ENCODE results near the gene HSD3B2.
"Not testable (repeated sequence)": the region's sequence is repeated elsewhere in the genome, so short reads cannot be mapped to it uniquely, and the experiment has no call there.

Gene HSD3B2

GRCh38 chr1:119414950-119415349, at the start of gene HSD3B2:
HSD3B2 (plus strand) TSS chr1:119415150; CDS start chr1:119415420, 270 bp downstream.
- no peak for DNase-seq (ENCODE audit: low read depth, low spot score)

- no peak for DNase-seq (ENCODE audit: low read depth, low spot score)
Measured at GRCh38 chr1:119366424-119366823, 48.5 kb upstream of the HSD3B2 start.

DNA sequence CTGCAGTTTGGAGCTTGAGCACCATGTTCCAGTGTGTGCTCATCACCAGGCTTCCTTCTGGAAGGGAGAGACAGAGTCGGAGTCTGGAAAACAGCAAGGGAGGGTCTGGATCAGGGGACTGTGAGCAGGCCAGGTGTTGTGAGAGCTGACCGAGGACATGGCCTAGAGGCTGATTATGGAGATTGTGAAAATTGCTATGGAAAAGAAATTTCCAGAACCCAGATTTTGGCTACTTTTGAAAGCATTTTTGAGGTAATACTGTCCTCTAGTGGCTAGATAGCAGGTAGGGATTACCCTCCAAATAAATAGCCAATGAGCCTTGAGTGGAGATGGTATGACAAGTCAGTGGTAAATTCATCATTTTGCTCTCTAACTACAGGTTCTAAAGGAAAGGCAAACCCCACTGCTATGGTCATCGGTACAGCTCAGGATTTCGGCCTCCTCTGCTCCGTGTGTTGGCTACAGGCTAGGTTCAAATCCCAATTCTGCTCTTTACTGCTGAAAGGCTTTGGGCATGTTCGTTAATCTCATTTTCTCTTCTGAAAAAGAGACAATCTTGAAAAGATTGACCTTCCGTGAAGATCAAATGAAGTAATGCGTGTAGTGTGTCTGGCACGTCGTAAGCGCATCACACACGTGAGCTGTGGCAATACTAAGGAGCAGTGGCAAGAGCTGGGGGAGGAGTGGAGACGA, 47.4 kb upstream of the HSD3B2 start:
- no peak for DNase-seq (ENCODE audit: low read depth, low spot score)

DNA sequence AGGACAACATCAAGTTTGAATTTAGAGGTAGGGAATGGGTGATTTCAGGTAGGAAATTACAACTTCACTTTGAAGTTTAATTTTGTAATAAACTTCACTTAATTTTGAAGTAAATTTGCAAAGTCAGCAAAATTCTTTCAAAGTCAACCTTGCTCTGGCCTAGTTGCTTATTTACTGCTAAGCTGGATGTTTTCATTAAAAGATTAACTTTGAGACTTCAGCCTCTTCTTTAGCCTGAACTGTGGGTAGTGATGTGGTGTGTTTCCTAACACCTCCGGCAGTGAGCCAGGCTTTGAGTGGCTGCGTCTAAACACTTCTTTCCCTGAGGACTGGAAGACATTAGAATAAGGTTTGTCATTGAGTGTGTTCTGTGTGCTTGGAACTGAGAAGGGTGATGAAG, 46.4 kb upstream of the HSD3B2 start, which contains the start of gene HAO2:
HAO2 (plus strand) TSS at position 232 of the 400 bp plus-strand sequence. CDS start 12,301 bp downstream, outside the sequence.
- no peak for DNase-seq (ENCODE audit: low read depth, low spot score)

- no peak for DNase-seq (ENCODE audit: low read depth, low spot score)
Measured at GRCh38 chr1:119370748-119371147, 44.2 kb upstream of the HSD3B2 start.

DNA sequence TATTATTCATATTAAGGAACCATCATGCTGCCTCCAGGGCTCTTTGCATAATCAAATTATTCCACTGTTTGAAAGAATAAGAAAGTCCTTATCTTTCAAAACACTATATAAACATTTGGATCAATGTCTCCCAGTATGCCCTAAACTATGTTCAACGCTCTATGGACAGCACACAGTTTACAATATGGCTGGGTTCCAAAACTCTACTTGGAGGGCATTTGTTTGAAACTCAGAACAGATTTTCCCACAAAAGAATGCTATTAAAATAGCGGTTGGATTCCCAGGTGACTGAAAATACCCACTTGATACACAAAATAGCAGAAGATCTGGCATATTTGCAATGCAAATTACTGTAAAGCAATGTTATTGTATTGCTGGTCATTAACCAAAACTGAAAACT, 43.1 kb upstream of the HSD3B2 start:
- DNase-seq (ENCODE audit: low read depth, low spot score): no peak

DNA sequence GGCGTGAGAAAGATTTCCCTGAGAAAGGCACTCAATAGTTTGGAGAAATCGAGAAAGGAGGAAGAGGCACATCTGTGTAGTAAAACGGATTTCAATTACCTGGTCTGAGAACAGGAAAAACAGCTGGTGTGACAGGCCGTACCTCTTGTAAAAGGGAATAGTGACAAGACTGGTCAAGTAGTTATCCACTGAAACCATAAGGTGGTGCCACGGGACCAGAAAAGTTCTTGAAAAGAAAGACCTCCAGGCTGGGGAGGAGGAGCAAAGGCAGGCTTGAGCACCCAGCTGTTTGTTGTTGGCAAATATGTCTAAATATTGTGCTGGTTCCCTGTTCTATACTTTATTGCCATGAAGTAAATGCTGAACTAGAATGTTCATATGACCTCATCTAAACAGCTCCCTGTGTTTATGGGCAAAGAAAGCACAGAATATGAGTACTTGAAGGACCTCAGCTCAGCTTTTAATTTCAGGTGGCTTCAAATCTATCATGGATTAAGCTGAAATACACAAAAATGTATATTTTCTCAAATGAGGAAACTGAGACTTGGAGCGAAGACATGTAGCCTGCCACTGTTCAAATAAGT, 42.4 kb upstream of the HSD3B2 start:
- DNase-seq (ENCODE audit: low read depth, low spot score): no peak

DNA sequence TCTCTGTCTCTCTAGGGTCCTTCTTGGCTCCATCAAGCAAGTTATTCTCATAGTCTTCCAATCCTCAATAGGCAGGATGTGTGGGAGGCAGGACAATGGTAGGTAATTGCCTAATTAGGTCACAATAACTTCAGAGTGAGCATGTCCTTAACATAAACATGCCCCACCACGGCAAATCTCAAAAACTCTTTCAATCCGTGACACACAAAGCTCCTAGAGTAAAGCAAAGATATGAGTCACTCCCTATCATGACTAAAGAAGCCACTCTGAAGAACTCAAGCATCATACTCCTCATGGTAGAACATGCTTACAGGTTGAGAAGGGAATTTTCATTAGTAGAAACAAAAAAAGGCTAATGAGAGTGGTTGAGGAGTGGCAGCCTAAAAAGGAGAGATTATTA, 41.5 kb upstream of the HSD3B2 start:
- no peak for DNase-seq (ENCODE audit: low read depth, low spot score)

DNA sequence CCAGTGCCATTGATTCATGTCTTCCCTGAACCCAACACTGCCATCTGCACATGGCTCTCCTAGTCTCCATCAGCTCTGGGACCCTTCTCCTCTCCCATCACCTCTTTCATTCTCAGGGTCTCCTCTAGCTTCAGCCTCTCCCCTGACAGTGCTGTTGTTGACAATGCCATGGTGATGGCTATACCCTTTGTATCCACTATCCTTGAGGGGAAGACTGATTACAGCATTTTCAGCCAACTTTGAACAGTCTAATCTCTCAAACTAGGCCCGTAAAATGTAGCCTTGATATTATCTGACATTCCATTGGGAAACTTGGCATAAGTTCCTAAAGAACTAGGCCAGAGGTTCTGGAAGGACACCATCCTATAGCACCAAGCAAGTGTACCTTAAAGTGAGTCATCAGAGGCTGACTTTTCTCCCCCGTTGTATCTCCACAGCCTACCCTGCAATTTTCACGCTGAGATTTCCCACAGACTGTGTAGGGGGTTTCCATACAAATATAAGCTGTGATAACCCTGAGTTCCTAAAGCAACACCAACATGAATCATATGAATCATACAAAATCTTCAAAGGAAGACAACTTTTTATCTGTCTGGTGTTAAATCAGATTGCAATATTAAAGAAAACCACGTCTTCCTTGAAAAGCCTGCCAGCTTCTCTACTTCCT, 40.6 kb upstream of the HSD3B2 start:
- no peak for DNase-seq (ENCODE audit: low read depth, low spot score)

GRCh38 chr1:119375366-119375765, 39.6 kb upstream of the HSD3B2 start:
- DNase-seq (ENCODE audit: low read depth, low spot score): no peak

DNA sequence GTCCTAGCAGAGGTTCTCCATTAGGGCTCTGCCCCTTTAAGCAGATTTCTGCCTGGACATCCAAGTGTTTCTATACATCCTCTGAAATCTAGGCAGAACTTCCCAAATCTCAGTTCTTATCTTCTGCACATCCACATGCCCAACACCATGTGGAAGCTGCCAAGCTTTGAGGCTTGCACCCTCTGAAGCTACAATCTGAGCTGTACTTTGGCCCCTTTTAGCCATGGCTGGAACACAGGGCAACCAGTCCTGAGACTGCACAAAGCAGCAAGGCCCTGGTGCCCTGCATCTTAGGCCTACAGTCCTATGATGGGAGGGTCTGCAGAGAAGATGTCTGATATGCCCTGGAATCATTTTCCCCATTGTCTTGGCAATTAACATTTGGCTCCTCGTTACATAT, 38.4 kb upstream of the HSD3B2 start:
- no peak for DNase-seq (ENCODE audit: low read depth, low spot score)

GRCh38 chr1:119377594-119377993, 37.4 kb upstream of the HSD3B2 start:
- DNase-seq (ENCODE audit: low read depth, low spot score): not testable (repeated sequence)

- no peak for DNase-seq (ENCODE audit: low read depth, low spot score)
Measured at GRCh38 chr1:119379117-119379516, 35.8 kb upstream of the HSD3B2 start.

GRCh38 chr1:119380304-119380703, 34.6 kb upstream of the HSD3B2 start:
- no peak for DNase-seq (ENCODE audit: low read depth, low spot score)

DNA sequence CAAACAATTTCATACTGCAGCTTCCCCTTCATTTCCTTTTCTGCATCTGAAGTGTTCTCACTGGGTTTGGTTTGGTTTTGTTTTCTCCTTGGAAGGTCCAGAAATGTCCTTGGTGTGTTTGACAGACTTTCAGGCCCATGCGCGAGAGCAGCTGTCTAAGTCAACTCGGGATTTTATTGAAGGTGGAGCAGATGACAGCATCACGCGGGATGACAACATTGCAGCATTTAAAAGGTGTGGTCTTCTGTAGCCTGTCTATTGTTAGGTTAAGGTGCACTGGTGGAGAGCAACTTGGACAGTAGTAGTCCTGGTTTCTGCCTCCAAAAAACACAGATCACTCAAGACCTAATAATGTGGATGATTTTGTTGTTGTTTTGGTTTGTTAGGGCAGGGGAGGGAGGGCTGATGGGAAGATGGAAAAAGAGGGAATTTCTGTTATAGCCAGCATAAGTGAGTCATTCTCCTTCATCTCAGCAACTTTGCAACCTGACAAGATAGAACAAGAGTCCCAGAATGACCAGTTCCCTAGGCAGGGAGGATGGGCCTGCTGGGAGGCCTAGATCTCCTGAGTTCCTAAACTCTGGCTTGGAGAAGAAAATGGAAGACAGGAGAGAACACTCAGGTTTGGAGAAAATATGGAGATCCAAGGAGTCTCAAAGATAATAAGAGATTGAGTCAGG, 33.8 kb upstream of the HSD3B2 start:
- DNase-seq (ENCODE audit: low read depth, low spot score): no peak

- no peak for DNase-seq (ENCODE audit: low read depth, low spot score)
Measured at GRCh38 chr1:119384591-119384990, 30.4 kb upstream of the HSD3B2 start.

- DNase-seq (ENCODE audit: low read depth, low spot score): no peak
Measured at GRCh38 chr1:119385650-119386049, 29.3 kb upstream of the HSD3B2 start.

DNA sequence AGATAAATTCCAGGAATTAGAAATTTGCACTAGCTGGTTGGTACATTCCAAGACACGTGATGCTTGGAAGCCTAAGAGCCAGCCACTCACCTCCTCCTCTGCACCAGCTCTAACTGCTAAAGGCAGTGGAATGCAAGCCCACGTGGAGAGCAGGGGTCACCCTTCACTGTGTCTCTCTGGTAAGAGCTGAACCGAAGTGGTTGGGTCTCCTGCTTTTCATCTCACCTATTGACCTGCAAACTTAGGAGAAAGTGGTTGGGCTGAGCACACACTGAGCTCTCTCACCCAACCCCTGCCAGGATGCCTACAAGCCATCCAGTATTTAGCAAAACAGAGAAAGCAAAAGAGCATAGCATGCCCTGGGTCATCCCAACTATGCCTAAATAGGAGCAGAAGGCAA, 27.1 kb upstream of the HSD3B2 start:
- DNase-seq (ENCODE audit: low read depth, low spot score): no peak

GRCh38 chr1:119388450-119388849, 26.5 kb upstream of the HSD3B2 start:
- DNase-seq (ENCODE audit: low read depth, low spot score): no peak

GRCh38 chr1:119390526-119390925, 24.4 kb upstream of the HSD3B2 start:
- DNase-seq (ENCODE audit: low read depth, low spot score): no peak

DNA sequence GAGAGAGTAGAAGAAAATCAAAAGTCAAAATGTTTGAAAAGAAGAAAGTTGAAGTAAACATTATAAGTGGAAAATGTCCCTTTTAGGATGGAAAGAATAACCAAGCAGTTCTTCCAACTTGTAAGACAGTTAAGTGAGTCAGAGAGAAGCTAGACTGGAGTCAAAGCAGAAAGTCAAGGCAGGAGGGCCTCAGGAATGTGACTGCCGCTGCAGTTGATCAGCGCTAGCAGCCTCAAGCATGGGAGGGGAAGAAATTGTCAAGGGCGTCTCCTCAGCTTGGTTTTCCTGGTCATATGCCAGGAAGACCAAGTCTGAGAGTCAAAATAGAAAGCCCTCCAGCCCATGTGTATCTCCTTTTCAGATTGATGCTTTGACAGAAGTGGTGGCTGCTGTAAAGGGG, 23.2 kb upstream of the HSD3B2 start:
- DNase-seq (ENCODE audit: low read depth, low spot score): no peak

GRCh38 chr1:119394085-119394484, 20.9 kb upstream of the HSD3B2 start:
- DNase-seq (ENCODE audit: low read depth, low spot score): no peak

Measured in activated CD4-positive, CD25-positive, alpha-beta regulatory T cell treated with anti-CD3 and anti-CD28 coated beads, Interleukin-2, amount 50 U/mL, for 16 hours (primary cell).